Osteocyte (in vitro differentiated cells): ENCODE results near the gene SAT1. TPM values are rescaled to one million over a fixed set of nuclear protein-coding genes. Genes with fewer than 3 reads are reported as not detected.

Source experiments
- DNase-seq: peaks from one replicate; pipeline ENCODE4 v3.0.0; 2021; ENCODE audit warnings: mixed read lengths; ENCODE audit not compliant: unreplicated experiment; ENCODE audit errors: extremely low spot score
- H3K27ac Mint-ChIP-seq: one replicate; pipeline ENCODE4 v1.8.0; 2021; ENCODE audit warnings: mild to moderate bottlenecking, mixed read lengths; ENCODE audit not compliant: unreplicated experiment
- H3K27me3 Mint-ChIP-seq: one replicate; pipeline ENCODE4 v1.8.0; 2021; ENCODE audit warnings: mixed read lengths; ENCODE audit not compliant: unreplicated experiment
- H3K36me3 Mint-ChIP-seq: one replicate; pipeline ENCODE4 v1.8.0; 2021; ENCODE audit warnings: mixed read lengths; ENCODE audit not compliant: unreplicated experiment
- H3K4me1 Mint-ChIP-seq: one replicate; pipeline ENCODE4 v1.8.0; 2021; ENCODE audit warnings: mixed read lengths; ENCODE audit not compliant: unreplicated experiment
- H3K4me3 Mint-ChIP-seq: one replicate; pipeline ENCODE4 v1.8.0; 2021; ENCODE audit warnings: mild to moderate bottlenecking, moderate library complexity, mixed read lengths; ENCODE audit not compliant: unreplicated experiment
- H3K9me3 Mint-ChIP-seq: one replicate; pipeline ENCODE4 v1.8.0; 2021; ENCODE audit warnings: mixed read lengths; ENCODE audit not compliant: unreplicated experiment
- total RNA-seq: library from RNA; stranded (reverse); gene quantifications from 2 replicates; pipeline ENCODE4 v1.2.1, GENCODE V29; 2021
- TF ChIP-seq, protein P1 (sequence below): fragments of 200-600 bp; sonication (generic); IDR thresholded peaks from 2 replicates; pipeline ENCODE4 v1.5.0; 2021; ENCODE audit warnings: antibody characterized with exemption, mild to moderate bottlenecking, moderate library complexity

Gene SAT1
- total RNA-seq, 1 donor from 2014 or later = 234 TPM

GRCh38 chrX:23815376-23815775, 32.4 kb downstream of the SAT1 start:
- H3K36me3 Mint-ChIP-seq = no peaks in the 10 kb centered on the region
- no peak for DNase-seq
- no peaks in the 10 kb centered on the region for H3K9me3 Mint-ChIP-seq
- peaks cover 5% of the 10 kb centered on the region for H3K4me1 Mint-ChIP-seq
- H3K4me3 Mint-ChIP-seq = no peak overlapping the region
- TF ChIP-seq, protein P1, sequence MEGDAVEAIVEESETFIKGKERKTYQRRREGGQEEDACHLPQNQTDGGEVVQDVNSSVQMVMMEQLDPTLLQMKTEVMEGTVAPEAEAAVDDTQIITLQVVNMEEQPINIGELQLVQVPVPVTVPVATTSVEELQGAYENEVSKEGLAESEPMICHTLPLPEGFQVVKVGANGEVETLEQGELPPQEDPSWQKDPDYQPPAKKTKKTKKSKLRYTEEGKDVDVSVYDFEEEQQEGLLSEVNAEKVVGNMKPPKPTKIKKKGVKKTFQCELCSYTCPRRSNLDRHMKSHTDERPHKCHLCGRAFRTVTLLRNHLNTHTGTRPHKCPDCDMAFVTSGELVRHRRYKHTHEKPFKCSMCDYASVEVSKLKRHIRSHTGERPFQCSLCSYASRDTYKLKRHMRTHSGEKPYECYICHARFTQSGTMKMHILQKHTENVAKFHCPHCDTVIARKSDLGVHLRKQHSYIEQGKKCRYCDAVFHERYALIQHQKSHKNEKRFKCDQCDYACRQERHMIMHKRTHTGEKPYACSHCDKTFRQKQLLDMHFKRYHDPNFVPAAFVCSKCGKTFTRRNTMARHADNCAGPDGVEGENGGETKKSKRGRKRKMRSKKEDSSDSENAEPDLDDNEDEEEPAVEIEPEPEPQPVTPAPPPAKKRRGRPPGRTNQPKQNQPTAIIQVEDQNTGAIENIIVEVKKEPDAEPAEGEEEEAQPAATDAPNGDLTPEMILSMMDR = no peak
- no peaks in the 10 kb centered on the region for H3K27me3 Mint-ChIP-seq
- no peak overlapping the region for H3K27ac Mint-ChIP-seq

- Mint-ChIP-seq H3K27me3 (no peaks in the 10 kb centered on the region), H3K4me3 (no peak overlapping the region), H3K9me3 (no peaks in the 10 kb centered on the region), H3K27ac (no peak overlapping the region), H3K4me1 (peaks cover 5% of the 10 kb centered on the region), H3K36me3 (no peaks in the 10 kb centered on the region)
- TF ChIP-seq, protein P1 = no peak
- DNase-seq = no peak
Observed at GRCh38 chrX:23816179-23816578, 33.2 kb downstream of the SAT1 start.

- TF ChIP-seq, protein P1 = no peak
- peaks cover 13% of the 10 kb centered on the region for H3K4me1 Mint-ChIP-seq
- H3K27ac Mint-ChIP-seq = no peak overlapping the region
- H3K9me3 Mint-ChIP-seq = no peaks in the 10 kb centered on the region
- H3K27me3 Mint-ChIP-seq = no peaks in the 10 kb centered on the region
- H3K36me3 Mint-ChIP-seq = no peaks in the 10 kb centered on the region
- no peak for DNase-seq
- no peak overlapping the region for H3K4me3 Mint-ChIP-seq
Observed at GRCh38 chrX:23817979-23818336, 35.0 kb downstream of the SAT1 start.

GRCh38 chrX:23819385-23820234, 36.6 kb downstream of the SAT1 start:
- no peak overlapping the region for H3K27ac Mint-ChIP-seq
- no peak for DNase-seq
- H3K27me3 Mint-ChIP-seq = no peaks in the 10 kb centered on the region
- H3K9me3 Mint-ChIP-seq = no peaks in the 10 kb centered on the region
- no peaks in the 10 kb centered on the region for H3K36me3 Mint-ChIP-seq
- H3K4me3 Mint-ChIP-seq = no peak overlapping the region
- TF ChIP-seq, protein P1 = no peak
- peaks cover 13% of the 10 kb centered on the region for H3K4me1 Mint-ChIP-seq

GRCh38 chrX:23820235-23820782, 37.3 kb downstream of the SAT1 start:
- Mint-ChIP-seq H3K27me3 (no peaks in the 10 kb centered on the region), H3K4me1 (peaks cover 13% of the 10 kb centered on the region), H3K36me3 (no peaks in the 10 kb centered on the region), H3K27ac (no peak overlapping the region), H3K9me3 (no peaks in the 10 kb centered on the region), H3K4me3 (no peak overlapping the region)
- no peak for DNase-seq
- TF ChIP-seq, protein P1 = no peak
